Measurements from ENCODE around the gene ZNF672.

ZNF672 gene

DNA sequence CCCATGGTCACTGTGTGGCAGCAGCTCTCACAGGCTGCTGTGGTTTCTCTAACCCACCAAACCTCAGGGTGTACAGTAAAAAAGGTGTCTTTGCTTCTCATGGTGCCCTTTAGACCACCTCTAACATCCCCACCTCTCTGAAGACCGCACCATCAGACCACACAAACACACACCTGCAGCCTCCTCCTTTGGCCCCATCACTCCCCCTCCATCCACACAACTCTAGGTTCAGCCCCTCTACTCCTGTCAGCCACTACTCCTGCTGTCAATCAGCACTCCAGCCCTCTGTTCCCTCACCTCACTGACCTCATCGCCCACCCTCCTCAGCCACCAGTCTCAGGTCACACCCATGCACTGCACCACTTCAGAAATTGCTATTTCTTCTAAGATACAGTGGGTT is 13.4 kb downstream of the ZNF672 start:
- no peak overlapping the region for H3K4me3 ChIP-seq (ENCODE audit: insufficient read length, low read depth)
- no peaks in the 10 kb centered on the region for H3K4me1 ChIP-seq (ENCODE audit: insufficient read depth, insufficient read length)
- peaks cover 98% of the 10 kb centered on the region for H3K36me3 ChIP-seq (ENCODE audit: insufficient read depth, insufficient read length, low read length)
- H3K9me3 ChIP-seq (ENCODE audit: insufficient read depth, low read length) = no peaks in the 10 kb centered on the region
- TF ChIP-seq ZNF274 (IDR thresholded peaks at IDR 0.05; ENCODE audit: low read depth, low read length) = no peak
- TF ChIP-seq YY1 (IDR thresholded peaks at IDR 0.05; ENCODE audit: insufficient read depth, insufficient read length) = no peak
- TF ChIP-seq SUZ12 (IDR thresholded peaks at IDR 0.05; ENCODE audit: extremely low read depth, insufficient read depth, insufficient read length) = no peak
- DNase-seq (ENCODE audit: low read depth, low spot score) = no peak
- no peak overlapping the region for H3K9ac ChIP-seq (ENCODE audit: insufficient read length, low read depth)
- no peaks in the 10 kb centered on the region for H3K27me3 ChIP-seq (ENCODE audit: insufficient read depth, insufficient read length)

- no peak for DNase-seq (ENCODE audit: low read depth, low spot score)
- peaks cover 6% of the 10 kb centered on the region for H3K4me1 ChIP-seq (ENCODE audit: insufficient read depth, insufficient read length)
- no peaks in the 10 kb centered on the region for H3K9me3 ChIP-seq (ENCODE audit: insufficient read depth, low read length)
- no peak overlapping the region for H3K9ac ChIP-seq (ENCODE audit: insufficient read length, low read depth)
- TF ChIP-seq ZNF274 (IDR thresholded peaks at IDR 0.05; ENCODE audit: low read depth, low read length) = no peak
- no peak for TF ChIP-seq SUZ12 (IDR thresholded peaks at IDR 0.05; ENCODE audit: extremely low read depth, insufficient read depth, insufficient read length)
- no peak for TF ChIP-seq YY1 (IDR thresholded peaks at IDR 0.05; ENCODE audit: insufficient read depth, insufficient read length)
- no peak overlapping the region for H3K4me3 ChIP-seq (ENCODE audit: insufficient read length, low read depth)
- peaks cover 94% of the 10 kb centered on the region for H3K36me3 ChIP-seq (ENCODE audit: insufficient read depth, insufficient read length, low read length)
- H3K27me3 ChIP-seq (ENCODE audit: insufficient read depth, insufficient read length) = no peaks in the 10 kb centered on the region
Measured at GRCh38 chr1:248852481-248853405, 14.7 kb downstream of the ZNF672 start.

GRCh38 chr1:248853663-248854375 is 15.8 kb downstream of the ZNF672 start:
- H3K27me3 ChIP-seq (ENCODE audit: insufficient read depth, insufficient read length) = no peaks in the 10 kb centered on the region
- H3K36me3 ChIP-seq (ENCODE audit: insufficient read depth, insufficient read length, low read length) = peaks cover 84% of the 10 kb centered on the region
- H3K4me1 ChIP-seq (ENCODE audit: insufficient read depth, insufficient read length) = peaks cover 7% of the 10 kb centered on the region
- no peak overlapping the region for H3K4me3 ChIP-seq (ENCODE audit: insufficient read length, low read depth)
- no peak overlapping the region for H3K9ac ChIP-seq (ENCODE audit: insufficient read length, low read depth)
- no peak for DNase-seq (ENCODE audit: low read depth, low spot score)
- TF ChIP-seq YY1 (IDR thresholded peaks at IDR 0.05; ENCODE audit: insufficient read depth, insufficient read length) (no peak), ZNF274 (IDR thresholded peaks at IDR 0.05; ENCODE audit: low read depth, low read length) (no peak), SUZ12 (IDR thresholded peaks at IDR 0.05; ENCODE audit: extremely low read depth, insufficient read depth, insufficient read length) (no peak)
- H3K9me3 ChIP-seq (ENCODE audit: insufficient read depth, low read length) = no peaks in the 10 kb centered on the region

- H3K9ac ChIP-seq (ENCODE audit: insufficient read length, low read depth) = no peak overlapping the region
- H3K9me3 ChIP-seq (ENCODE audit: insufficient read depth, low read length) = no peaks in the 10 kb centered on the region
- TF ChIP-seq SUZ12 (IDR thresholded peaks at IDR 0.05; ENCODE audit: extremely low read depth, insufficient read depth, insufficient read length) (no peak), ZNF274 (IDR thresholded peaks at IDR 0.05; ENCODE audit: low read depth, low read length) (no peak), YY1 (IDR thresholded peaks at IDR 0.05; ENCODE audit: insufficient read depth, insufficient read length) (no peak)
- H3K4me3 ChIP-seq (ENCODE audit: insufficient read length, low read depth) = no peak overlapping the region
- H3K4me1 ChIP-seq (ENCODE audit: insufficient read depth, insufficient read length) = peaks cover 10% of the 10 kb centered on the region
- H3K27me3 ChIP-seq (ENCODE audit: insufficient read depth, insufficient read length) = no peaks in the 10 kb centered on the region
- peaks cover 66% of the 10 kb centered on the region for H3K36me3 ChIP-seq (ENCODE audit: insufficient read depth, insufficient read length, low read length)
- DNase-seq (ENCODE audit: low read depth, low spot score) = no peak
Measured at GRCh38 chr1:248855580-248855979, 17.6 kb downstream of the ZNF672 start.

DNA sequence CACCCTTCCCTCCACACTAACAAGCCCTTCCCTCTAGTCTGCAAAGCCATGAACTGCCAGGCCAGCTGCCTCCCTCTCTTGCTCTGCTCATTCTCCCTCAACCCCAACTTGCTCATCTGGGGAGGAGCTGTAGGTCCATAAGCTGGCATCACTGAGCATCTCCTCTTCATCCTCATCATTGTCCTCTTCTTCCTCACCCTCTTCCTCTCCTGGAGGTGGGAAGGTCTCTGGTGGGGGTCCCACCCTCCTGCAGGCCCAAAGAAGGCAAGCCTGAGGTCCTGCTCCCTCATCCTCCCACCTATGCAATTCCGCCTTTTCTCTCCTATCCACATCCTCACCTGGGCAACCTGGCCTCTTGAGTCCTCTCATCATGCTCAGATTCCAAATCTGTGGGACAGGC is 18.2 kb downstream of the ZNF672 start:
- DNase-seq (ENCODE audit: low read depth, low spot score) = no peak
- TF ChIP-seq YY1 (IDR thresholded peaks at IDR 0.05; ENCODE audit: insufficient read depth, insufficient read length) (no peak), ZNF274 (IDR thresholded peaks at IDR 0.05; ENCODE audit: low read depth, low read length) (no peak), SUZ12 (IDR thresholded peaks at IDR 0.05; ENCODE audit: extremely low read depth, insufficient read depth, insufficient read length) (no peak)
- peaks cover 61% of the 10 kb centered on the region for H3K36me3 ChIP-seq (ENCODE audit: insufficient read depth, insufficient read length, low read length)
- peaks cover 10% of the 10 kb centered on the region for H3K4me1 ChIP-seq (ENCODE audit: insufficient read depth, insufficient read length)
- H3K9ac ChIP-seq (ENCODE audit: insufficient read length, low read depth) = no peak overlapping the region
- H3K9me3 ChIP-seq (ENCODE audit: insufficient read depth, low read length) = no peaks in the 10 kb centered on the region
- peaks cover 4% of the 10 kb centered on the region for H3K27me3 ChIP-seq (ENCODE audit: insufficient read depth, insufficient read length)
- H3K4me3 ChIP-seq (ENCODE audit: insufficient read length, low read depth) = no peak overlapping the region

DNA sequence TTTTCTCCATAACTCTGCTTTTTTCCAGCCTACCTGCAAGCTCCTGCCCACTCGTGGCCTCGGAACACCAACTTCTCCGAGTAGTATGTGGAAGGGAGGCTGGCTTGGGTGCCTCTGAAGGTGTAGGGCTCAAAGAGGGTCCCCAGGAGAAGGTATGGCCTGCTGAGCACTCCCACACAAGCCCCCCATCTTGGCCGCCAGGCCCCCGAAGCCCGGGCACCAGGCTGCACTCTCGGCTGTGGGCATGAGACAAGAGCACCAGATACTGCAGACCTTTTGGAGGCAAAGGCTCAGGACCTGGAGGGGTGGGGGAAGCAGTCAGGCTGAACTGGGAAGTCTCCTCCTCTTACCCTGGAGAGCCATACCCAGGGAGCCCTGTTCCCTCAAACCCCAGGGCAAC is 19.2 kb downstream of the ZNF672 start:
- no peaks in the 10 kb centered on the region for H3K9me3 ChIP-seq (ENCODE audit: insufficient read depth, low read length)
- H3K27me3 ChIP-seq (ENCODE audit: insufficient read depth, insufficient read length) = peaks cover 14% of the 10 kb centered on the region
- H3K4me3 ChIP-seq (ENCODE audit: insufficient read length, low read depth) = peak overlapping the region; percentile 81
- peaks cover 10% of the 10 kb centered on the region for H3K4me1 ChIP-seq (ENCODE audit: insufficient read depth, insufficient read length)
- TF ChIP-seq SUZ12 (IDR thresholded peaks at IDR 0.05; ENCODE audit: extremely low read depth, insufficient read depth, insufficient read length) = no peak
- TF ChIP-seq ZNF274 (IDR thresholded peaks at IDR 0.05; ENCODE audit: low read depth, low read length) = no peak
- no peak for TF ChIP-seq YY1 (IDR thresholded peaks at IDR 0.05; ENCODE audit: insufficient read depth, insufficient read length)
- H3K9ac ChIP-seq (ENCODE audit: insufficient read length, low read depth) = peak overlapping the region; percentile 95
- DNase-seq (ENCODE audit: low read depth, low spot score) = no peak
- H3K36me3 ChIP-seq (ENCODE audit: insufficient read depth, insufficient read length, low read length) = peaks cover 51% of the 10 kb centered on the region

DNA sequence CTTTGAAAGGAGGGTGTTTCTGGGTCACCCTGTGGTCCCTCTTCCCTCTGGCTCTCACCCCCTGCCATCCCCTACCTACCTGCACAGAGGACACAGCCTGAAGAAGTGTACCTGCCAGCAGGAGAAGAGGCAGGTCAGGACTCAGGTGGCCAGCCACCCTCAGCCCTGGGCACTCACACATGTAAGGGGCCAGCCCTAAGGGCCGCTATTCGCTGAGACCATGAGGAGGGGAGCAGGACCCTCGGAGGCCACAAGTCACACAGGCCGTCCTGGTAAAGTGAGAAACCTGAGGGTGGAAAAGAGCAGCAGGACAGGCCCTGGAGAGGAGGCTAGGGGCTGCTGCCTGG is 19.7 kb downstream of the ZNF672 start:
- no peak for TF ChIP-seq YY1 (IDR thresholded peaks at IDR 0.05; ENCODE audit: insufficient read depth, insufficient read length)
- TF ChIP-seq SUZ12 (IDR thresholded peaks at IDR 0.05; ENCODE audit: extremely low read depth, insufficient read depth, insufficient read length) = no peak
- H3K27me3 ChIP-seq (ENCODE audit: insufficient read depth, insufficient read length) = peaks cover 19% of the 10 kb centered on the region
- DNase-seq (ENCODE audit: low read depth, low spot score) = no peak
- peak overlapping the region; percentile 95 for H3K9ac ChIP-seq (ENCODE audit: insufficient read length, low read depth)
- H3K4me3 ChIP-seq (ENCODE audit: insufficient read length, low read depth) = peak overlapping the region; percentile 81
- H3K4me1 ChIP-seq (ENCODE audit: insufficient read depth, insufficient read length) = peaks cover 10% of the 10 kb centered on the region
- no peaks in the 10 kb centered on the region for H3K9me3 ChIP-seq (ENCODE audit: insufficient read depth, low read length)
- H3K36me3 ChIP-seq (ENCODE audit: insufficient read depth, insufficient read length, low read length) = peaks cover 46% of the 10 kb centered on the region
